GM12878 (cell line): ENCODE results near the gene ADAM10. TPM values are rescaled to one million over a fixed set of nuclear protein-coding genes. Genes with fewer than 3 reads are reported as not detected.
A peak's percentile ranks its signal among the peaks of the same experiment; 100 is the strongest.

Experiments
- ATAC-seq: fragments of 200-7000 bp; cut with Tn5 transposase; 3 replicates; pipeline ENCODE4 v1.9.1; 2020; ENCODE audit warnings: mild to moderate bottlenecking, moderate library complexity
- BruUV-seq: library from RNA; stranded (reverse); fragments of 400-500 nt; replicated peaks from 2 replicates; lab custom pipeline; 2021; lab: Mats Ljungman, UMichigan
- CTCF ChIA-PET: fragments of 300-600 bp; sonication (Branson Sonifier 250); formaldehyde crosslinking; extraction: SDS; loops from one replicate; lab custom pipeline; 2021; ENCODE audit warnings: inconsistent platforms; lab: Yijun Ruan, JAX
- POLR2A ChIA-PET: fragments of 350-600 bp; formaldehyde crosslinking; extraction: SDS; loops from one replicate; lab custom pipeline; 2021; ENCODE audit warnings: inconsistent platforms; lab: Charles Lee
- RAD21 ChIA-PET: fragments of 300-600 bp; sonication (Branson Sonifier 250); formaldehyde crosslinking; loops from one replicate; lab custom pipeline; 2023; ENCODE audit warnings: antibody characterized with exemption; ENCODE audit not compliant: unreplicated experiment; lab: Charles Lee
- SMC1A ChIA-PET: fragments of 300-600 bp; sonication (Branson Sonifier 250); formaldehyde crosslinking; loops from one replicate; lab custom pipeline; 2023; ENCODE audit not compliant: unreplicated experiment, uncharacterized antibody; lab: Charles Lee
- DNase-seq: peaks from one replicate; pipeline ENCODE4 v3.0.0-alpha.2; 2011; ENCODE audit warnings: low read depth, low spot score
- FAIRE-seq: peaks from 3 replicates; lab custom pipeline; 2011; peaks lifted over from hg19 to GRCh38; lab: Jason Lieb, UNC
- H2AFZ ChIP-seq: 2 replicates; pipeline ENCODE4 v1.6.0; 2011; ENCODE audit warnings: low read depth, low read length, control low read depth; ENCODE audit not compliant: control insufficient read depth
- H3K27ac ChIP-seq: 2 replicates; pipeline ENCODE4 v1.5.1; 2011; ENCODE audit warnings: control low read depth; ENCODE audit not compliant: control insufficient read depth, insufficient read depth
- H3K27me3 ChIP-seq, 2 experiments: replicated peaks in 1 of 2; 2 replicates each; pipeline versions ENCODE4 v1.6.0 to v1.6.1; 2011; ENCODE audit warnings: low read length in 1 of 2; ENCODE audit not compliant: control insufficient read depth in 2 of 2, insufficient read depth in 2 of 2
- H3K36me3 ChIP-seq, 2 experiments: 2 replicates each; pipeline ENCODE4 v1.5.1; 2011; ENCODE audit warnings: low read length in 1 of 2; ENCODE audit not compliant: control insufficient read depth in 2 of 2, insufficient read depth in 2 of 2
- H3K4me1 ChIP-seq: 2 replicates; pipeline ENCODE4 v1.6.1; 2011; ENCODE audit warnings: mild to moderate bottlenecking, low read length, moderate library complexity, mixed read lengths; ENCODE audit not compliant: control insufficient read depth, insufficient read depth
- H3K4me2 ChIP-seq: 2 replicates; pipeline ENCODE4 v1.6.0; 2011; ENCODE audit warnings: control low read depth; ENCODE audit not compliant: control insufficient read depth, insufficient read depth
- H3K4me3 ChIP-seq: fragments of 200-600 bp; sonication (generic); 2 replicates; pipeline ENCODE4 v1.5.1; 2016
- H3K79me2 ChIP-seq: 2 replicates; pipeline ENCODE4 v1.6.0; 2011; ENCODE audit warnings: low read length; ENCODE audit not compliant: control insufficient read depth, insufficient read depth
- H3K9ac ChIP-seq: 2 replicates; pipeline ENCODE4 v1.8.0; 2011; ENCODE audit warnings: low read length, control low read depth, mixed read lengths; ENCODE audit not compliant: control insufficient read depth, insufficient read depth
- H3K9me3 ChIP-seq: replicated peaks from 3 replicates; pipeline ENCODE4 v1.5.1; 2011; ENCODE audit warnings: mild to moderate bottlenecking, low read length; ENCODE audit not compliant: control insufficient read depth, insufficient read depth
- H4K20me1 ChIP-seq: 2 replicates; pipeline ENCODE4 v1.6.0; 2011; ENCODE audit not compliant: control insufficient read depth, insufficient read depth
- MLLT1 ChIP-seq: fragments of 450-650 bp; IDR thresholded peaks from 2 replicates; pipeline ENCODE4 v1.6.1; 2016; ENCODE audit warnings: mild to moderate bottlenecking
- ZBTB33 ChIP-seq: fragments of 450-650 bp; IDR thresholded peaks from 2 replicates; pipeline ENCODE4 v1.6.1; 2017; ENCODE audit warnings: mild to moderate bottlenecking
- WGBS: methylation state at CpG from one replicate; pipeline ENCODE4 v1.1.6; 2016; ENCODE audit warnings: low lambda C conversion rate; ENCODE audit not compliant: insufficient replicate concordance, insufficient coverage; ENCODE audit errors: missing lambda C conversion rate; 5-methylcytosine and 5-hydroxymethylcytosine counted together
- in situ Hi-C: fragments of 300-500 bp; cut with MboI; formaldehyde crosslinking; loops from 9 replicates; pipeline ENCODE4 v1.14.3; 2018; ENCODE audit warnings: mixed read lengths
- intact Hi-C: fragments of 100-400 bp; cut with micrococcal nuclease; formaldehyde crosslinking; loops from one replicate; pipeline ENCODE4 v1.14.2; 2022; ENCODE audit not compliant: unreplicated experiment
- polyA plus RNA-seq, 11 experiments: library from polyadenylated mRNA; depleted of rRNA in 4 of 11; unstranded in 6 of 11; stranded (reverse) in 5 of 11; fragments of >200 nt; fragmentation: Nextera tagmentation in 4 of 11; fragmentation: Illumina TruSeq in 1 of 11; extraction: Ambion mirVana in 4 of 11; extraction: Trizol in 1 of 11; gene quantifications; 1 replicate in 1 of 11; 2 replicates in 10 of 11; pipeline versions ENCODE4 v1.2.1 to v1.2.3, GENCODE V29; 2011 to 2016; ENCODE audit warnings: inconsistent platforms in 2 of 11, missing spikeins in 2 of 11, low read depth in 1 of 11
- total RNA-seq, 4 experiments: library from RNA; depleted of rRNA in 3 of 4; stranded (reverse); fragments of >200 nt in 3 of 4; fragmentation: Illumina TruSeq in 1 of 4; extraction: Trizol in 1 of 4; gene quantifications; 2 replicates each; pipeline versions ENCODE4 v1.2.1 to v1.2.3, GENCODE V29; 2013 to 2021

ADAM10 gene
- total and polyA plus RNA-seq, 10 of the 15 experiments (the other 5 are each of a cell fraction or from before 2014, with no cell fraction given): 10.0 to 88.9 (median 51.7) TPM

DNA sequence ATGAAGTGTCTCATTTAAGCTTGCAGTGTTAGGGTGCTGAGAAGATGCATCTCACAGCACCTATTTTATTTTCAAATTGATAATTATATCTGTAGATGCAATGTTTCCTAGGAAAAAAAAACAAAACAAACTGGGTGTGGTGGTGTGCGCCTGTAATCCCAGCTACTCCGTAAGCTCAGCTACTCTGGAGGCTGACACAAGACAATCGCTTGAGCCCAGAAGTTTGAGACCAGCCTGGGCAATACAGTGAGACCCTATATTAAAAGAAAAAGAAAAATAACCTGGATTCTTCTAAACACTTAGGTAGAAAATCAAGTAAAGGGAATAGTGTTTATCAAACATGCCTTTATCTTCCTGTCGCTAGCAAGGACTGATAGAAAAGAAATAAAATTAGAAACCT lies 23.5 kb upstream of the ADAM10 start:
- Histone ChIP-seq H3K27me3 (no peaks in the 10 kb centered on the region), H3K4me2 (peak overlapping the region; percentile 93), H3K4me1 (peaks cover 8% of the 10 kb centered on the region; the same call in 1 of the 2 replicates), H3K4me3 (peak overlapping the region; percentile 91), H3K27ac (no peak overlapping the region), H3K9ac (peak overlapping the region; percentile 40), H3K36me3 (no peaks in the 10 kb centered on the region), H3K79me2 (peaks cover 26% of the 10 kb centered on the region), H2AFZ (no peak overlapping the region), H3K9me3 (no peaks in the 10 kb centered on the region), H4K20me1 (no peaks in the 10 kb centered on the region)
- WGBS: 96% methylated on average over 4 of the region's 4 CpGs
- FAIRE-seq (no peak), DNase-seq (no peak), ATAC-seq (no peak)
- ChIA-PET RAD21 (interaction anchor here (0.7 kb wide), 1 partner anchor 498 kb away, joined by 3 read pairs; no protein-coding TSS in a partner anchor), POLR2A (interaction anchor here (3.1 kb wide), 1 partner anchor 23 kb away, joined by 13 read pairs; the partner anchor contains the start of gene ADAM10), CTCF (interaction anchor here (1.6 kb wide), 1 partner anchor 545 kb away, joined by 3 read pairs; no protein-coding TSS in a partner anchor), SMC1A (interaction anchor here (0.6 to 0.7 kb wide), 2 partner anchors 17 to 66 kb away, joined by 3 read pairs; no protein-coding TSS in a partner anchor)
- in situ Hi-C loops (no loop called here), intact Hi-C loops (no loop called here)
- TF ChIP-seq ZBTB33 (no peak), MLLT1 (0 out of 2 replicates have a peak, but pooled peaks have one; percentile 16)
- no TSS peak for BruUV-seq
